HG03108 (cell line): ENCODE results near the gene SLC28A2.

ENCODE experiments used
- ATAC-seq: cut with Tn5 transposase; IDR thresholded peaks from one replicate; pipeline ENCODE4 v1.9.1; 2021; ENCODE audit warnings: moderate library complexity; ENCODE audit not compliant: unreplicated experiment

SLC28A2 gene

DNA sequence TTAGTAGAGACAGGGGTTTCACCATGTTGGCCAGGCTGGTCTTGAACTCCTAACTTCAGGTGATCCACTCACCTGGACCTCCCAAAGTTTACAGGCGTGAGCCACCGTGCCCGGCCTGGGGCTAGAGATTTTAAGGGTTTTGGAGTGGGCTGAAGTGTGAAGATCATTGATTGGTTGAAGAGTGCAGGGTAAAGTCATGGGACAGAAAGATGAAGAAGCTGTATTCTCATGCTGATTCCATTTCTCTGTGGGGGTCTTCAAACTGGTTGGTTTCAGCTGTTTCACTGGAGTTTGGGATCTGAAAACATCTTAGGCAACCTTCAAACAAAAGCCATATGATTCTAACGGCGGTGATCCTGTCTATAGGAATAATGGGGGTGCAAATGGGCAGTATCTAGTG, 74.2 kb downstream of the SLC28A2 start:
- no peak for ATAC-seq

DNA sequence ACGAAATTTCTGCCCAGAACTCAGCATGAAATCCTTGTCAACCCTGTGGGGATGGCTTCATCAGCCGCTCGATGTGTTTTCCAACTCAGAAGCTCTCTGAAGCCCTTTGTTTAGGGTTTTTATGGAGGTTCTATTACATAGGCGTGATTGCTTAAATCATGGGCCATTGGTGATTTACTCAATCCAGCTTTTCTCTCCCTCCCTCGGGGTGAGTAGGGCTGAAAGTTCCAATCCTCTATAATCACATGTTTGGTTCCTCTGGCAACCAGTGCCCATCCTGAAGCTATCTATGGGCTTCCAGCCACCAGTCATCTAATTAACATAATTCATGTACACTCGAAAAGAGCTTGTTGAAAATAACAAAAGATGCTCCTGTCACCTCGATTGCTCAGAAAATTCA, 74.7 kb downstream of the SLC28A2 start:
- no peak for ATAC-seq
